SHP77 treated with DMSO at 0.1 percent for 48 hours (cell line): Measurements from ENCODE around the gene PLAAT4.
"Not testable (repeated sequence)": the region's sequence is repeated elsewhere in the genome, so short reads cannot be mapped to it uniquely, and the experiment has no call there.

ENCODE experiments used
- DNase-seq: peaks from one replicate; lab custom pipeline; 2025; lab: John Stamatoyannopoulos, UW

The PLAAT4 gene

DNA sequence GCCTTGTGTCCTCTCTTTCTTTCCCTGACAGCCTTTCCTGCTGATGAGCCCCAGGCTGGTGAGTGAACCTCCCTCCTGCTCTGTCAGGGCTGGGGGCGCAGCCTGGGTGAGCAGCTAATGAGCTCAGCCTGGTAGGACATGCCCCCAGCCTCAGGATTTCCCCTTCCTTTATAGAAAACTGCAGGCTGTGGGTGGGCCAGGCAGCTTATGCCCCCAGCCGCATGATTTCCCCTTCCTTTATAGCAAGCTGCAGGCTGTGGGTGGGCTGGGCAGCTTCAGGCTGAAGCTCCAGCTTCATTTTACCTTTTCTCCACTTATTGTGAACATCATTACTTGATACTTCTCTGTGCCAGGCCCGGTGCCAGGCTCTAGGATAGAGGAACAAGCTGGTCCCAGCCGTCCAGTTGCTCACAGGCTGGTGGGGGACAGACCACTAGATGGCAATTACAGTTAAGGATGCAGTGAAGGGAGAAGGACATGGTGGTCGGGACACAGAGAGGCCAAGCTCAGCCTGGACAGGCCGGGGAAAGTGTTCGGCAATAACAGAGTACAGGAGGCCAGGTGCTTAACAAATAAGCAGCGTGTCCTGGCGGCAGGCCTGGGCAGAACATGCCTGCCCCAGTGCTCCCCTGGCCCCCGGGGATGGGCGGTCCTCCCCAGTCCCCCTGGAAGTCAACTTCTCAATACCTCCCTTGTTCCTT is 25.4 kb upstream of the PLAAT4 start:
- no peak for DNase-seq

DNA sequence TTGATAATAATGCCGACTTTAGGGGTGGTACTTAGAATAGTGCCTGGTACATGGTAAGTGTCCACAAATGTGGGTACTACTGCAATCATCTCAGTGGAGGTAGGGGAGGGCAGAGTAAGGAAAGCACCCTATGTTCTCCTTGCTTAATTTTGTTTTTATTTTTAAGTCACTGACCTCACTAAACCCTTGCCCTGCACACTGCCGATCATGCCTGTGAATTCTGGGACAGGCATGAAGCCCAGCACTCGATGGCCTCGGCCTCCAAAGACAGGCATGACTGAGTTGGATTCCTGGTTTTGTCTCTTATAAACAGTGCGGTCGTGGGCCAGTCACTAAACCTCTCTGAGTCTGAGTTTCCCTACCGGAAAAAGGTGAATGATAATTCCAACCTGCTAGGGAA is 23.8 kb upstream of the PLAAT4 start:
- no peak for DNase-seq

DNA sequence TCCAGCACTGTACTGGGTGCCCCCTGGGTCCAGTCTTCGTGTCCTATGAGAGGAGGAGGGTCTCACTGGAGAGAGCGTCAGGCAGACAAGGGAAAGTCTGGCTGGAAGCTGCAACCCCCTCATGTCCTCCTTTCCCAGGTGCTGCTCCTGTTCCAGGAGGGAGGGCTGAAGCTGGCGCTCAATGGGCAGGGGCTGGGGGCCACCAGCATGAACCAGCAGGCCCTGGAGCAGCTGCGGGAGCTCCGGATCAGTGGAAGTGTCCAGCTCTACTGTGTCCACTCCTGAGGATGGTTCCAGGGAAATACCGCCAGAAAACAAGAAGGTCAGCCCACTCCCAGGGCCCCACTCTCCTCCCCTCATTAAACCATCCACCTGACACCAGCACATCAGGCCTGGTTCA is 20.5 kb upstream of the PLAAT4 start:
- DNase-seq, result no peak

DNA sequence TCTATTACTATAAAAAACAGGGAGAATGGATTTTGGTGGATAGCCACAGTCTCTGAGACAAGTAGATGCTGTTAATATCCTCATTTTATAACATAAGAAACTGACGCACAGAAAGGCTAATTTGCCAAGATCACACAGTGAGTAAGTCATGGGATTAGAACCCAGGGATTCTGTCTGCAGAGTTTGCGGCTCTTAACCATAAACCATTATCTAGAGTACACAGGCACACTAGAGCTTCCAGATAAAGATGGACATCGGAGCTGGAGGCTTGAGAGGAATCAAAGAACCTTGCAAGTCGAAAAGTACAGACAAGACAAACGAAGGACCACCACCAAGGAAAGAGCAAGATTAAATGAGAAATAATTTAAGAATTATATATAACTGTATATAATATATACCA is 19.5 kb upstream of the PLAAT4 start:
- DNase-seq, result no peak

DNA sequence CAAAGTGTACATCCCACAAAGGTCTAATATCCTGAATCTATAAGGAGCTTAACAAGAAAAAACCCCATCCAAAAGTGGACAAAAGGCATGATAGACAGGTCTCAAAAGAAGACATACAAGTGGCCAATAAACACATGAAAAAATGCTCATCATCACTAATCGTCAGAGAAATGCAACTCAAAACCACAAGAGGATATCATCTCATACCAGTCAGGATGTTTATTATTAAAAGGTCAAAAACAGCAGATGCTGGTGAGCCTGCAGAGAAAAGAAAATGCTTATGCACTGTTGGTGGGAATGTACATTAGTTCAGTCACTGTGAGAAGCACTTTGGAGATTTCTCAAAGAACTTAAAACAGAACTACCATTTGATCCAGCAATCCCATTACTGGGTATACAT is 18.1 kb upstream of the PLAAT4 start:
- DNase-seq, result no peak

DNA sequence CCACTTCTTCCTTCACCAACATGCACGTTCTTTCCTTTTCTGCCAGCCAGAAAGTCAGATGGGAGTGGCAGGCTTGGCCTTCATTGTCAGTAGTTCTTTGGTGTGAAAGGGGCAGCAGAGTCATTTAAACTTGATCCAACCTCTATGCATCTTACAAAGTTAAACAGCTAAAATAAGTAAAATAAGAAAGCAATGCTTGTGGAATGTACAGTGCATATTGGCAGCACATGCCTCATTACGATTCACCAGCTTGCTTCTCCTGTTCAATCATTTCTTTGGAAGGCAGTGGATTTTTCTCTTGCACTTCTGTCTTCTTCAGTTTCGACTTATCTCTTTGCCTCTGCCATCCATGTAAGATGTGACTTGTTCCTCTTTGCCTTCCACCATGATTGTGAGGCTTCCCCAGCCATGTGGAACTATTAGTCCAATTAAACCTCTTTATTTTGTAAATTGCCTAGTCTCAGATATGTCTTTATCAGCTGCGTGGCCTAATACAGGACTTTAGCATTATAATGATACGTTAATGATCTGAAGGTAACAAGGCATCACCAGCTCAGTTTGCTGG is 15.9 kb upstream of the PLAAT4 start:
- no peak for DNase-seq

DNA sequence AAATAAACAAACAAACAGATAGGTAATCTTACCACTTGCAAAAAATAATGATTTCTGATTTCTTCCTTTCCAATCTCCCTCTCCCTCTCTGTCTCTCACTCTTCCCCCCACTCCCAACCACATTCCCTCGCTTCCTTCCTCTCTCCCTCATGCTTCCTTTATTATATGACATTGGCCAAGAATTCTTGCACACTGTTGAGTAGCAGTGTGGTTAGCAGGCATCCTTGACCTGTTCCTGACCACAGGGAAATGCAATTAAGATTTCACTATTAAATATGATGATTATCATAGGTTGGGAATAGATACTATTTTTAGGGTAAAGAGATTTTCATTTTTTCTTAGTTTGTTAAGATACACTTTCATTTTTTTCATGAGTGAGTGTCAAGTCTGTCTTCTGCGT is 14.7 kb upstream of the PLAAT4 start:
- no peak for DNase-seq

DNA sequence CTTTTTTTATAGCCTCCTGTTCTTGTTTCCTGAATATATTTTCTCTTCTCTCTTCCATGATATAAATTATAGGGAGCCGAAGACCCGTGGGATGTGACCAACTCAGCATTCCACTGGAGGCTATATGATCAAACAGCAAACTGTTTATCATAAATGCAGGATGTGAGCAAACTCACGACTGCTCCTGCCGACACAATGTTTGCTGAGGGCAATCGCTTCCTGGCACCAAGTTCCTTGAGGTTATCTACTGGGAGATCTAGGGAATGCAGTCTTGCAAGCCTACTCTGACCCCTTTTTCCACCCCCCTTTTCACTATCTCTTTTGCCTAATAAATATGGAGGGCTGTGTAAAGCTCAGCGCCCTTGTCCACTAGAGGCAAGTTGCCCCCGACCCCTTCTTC is 13.5 kb upstream of the PLAAT4 start:
- DNase-seq, result no peak

DNA sequence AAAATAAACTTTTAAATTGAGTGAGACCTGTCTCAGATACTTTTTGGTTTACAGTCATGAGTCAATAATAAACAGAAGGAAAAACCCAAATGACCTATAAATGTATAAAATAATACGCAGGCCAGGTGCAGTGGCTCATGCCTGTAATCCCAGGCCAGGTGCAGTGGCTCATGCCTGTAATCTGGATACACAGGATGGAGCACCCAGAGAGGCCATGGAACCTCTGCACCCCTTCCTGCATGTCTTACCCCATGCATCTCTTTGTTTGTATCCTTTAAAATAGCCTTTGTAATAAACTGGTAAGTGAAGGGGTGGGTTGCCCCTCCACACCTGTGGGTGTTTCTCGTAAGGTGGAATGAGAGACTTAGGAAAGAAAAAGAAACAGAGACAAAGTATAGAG is 8.9 kb upstream of the PLAAT4 start:
- DNase-seq, result no peak

DNA sequence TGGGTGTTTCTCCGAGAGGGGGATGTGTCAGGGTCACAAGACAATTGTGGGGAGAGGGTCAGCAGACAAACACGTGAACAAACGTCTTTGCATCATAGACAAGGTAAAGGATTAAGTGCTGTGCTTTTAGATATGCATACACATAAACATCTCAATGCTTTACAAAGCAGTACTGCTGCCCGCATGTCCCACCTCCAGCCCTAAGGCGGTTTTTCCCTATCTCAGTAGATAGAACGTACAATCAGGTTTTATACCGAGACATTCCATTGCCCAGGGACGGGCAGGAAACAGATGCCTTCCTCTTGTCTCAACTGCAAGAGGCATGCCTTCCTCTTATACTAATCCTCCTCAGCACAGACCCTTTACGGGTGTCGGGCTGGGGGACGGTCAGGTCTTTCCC is 8.5 kb upstream of the PLAAT4 start:
- DNase-seq, result not testable (repeated sequence)

DNA sequence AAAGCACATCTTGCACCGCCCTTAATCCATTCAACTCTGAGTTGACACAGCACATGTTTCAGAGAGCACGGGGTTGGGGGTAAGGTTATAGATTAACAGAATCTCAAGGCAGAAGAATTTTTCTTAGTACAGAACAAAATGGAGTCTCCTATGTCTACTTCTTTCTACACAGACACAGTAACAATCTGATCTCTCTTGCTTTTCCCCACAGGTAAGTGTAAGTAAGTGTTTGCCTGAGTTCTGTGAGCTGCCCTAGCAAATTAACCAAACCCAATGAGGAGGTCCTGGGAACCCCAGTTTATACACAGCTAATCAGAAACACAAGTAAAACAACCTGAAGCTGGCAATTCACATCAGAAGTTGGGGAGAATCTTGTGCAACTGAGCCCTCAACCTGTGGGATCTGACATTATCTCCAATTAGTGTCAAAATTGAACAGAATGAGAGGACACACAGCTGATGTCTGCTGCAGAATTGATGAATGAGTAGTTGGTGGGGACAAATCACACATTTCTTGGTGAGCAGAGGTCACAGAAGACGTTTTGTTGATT is 7.8 kb upstream of the PLAAT4 start:
- not testable (repeated sequence) for DNase-seq

DNA sequence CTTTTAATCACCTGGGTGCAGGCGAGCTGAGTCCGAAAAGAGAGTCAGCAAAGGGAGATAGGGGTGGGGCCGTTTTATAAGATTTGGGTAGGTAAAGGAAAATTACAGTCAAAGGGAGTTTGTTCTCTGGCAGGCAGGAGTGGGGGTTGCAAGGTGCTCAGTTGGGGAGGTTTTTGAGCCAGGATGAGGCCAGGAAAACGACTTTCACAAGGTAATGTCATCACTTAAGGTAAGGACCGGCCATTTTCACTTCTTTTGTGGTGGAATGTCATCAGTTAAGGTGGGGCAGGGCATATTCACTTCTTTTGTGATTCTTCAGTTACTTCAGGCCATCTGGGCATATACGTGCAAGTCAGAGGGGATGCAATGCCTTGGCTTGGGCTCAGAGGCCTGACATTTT is 7.2 kb upstream of the PLAAT4 start:
- not testable (repeated sequence) for DNase-seq

DNA sequence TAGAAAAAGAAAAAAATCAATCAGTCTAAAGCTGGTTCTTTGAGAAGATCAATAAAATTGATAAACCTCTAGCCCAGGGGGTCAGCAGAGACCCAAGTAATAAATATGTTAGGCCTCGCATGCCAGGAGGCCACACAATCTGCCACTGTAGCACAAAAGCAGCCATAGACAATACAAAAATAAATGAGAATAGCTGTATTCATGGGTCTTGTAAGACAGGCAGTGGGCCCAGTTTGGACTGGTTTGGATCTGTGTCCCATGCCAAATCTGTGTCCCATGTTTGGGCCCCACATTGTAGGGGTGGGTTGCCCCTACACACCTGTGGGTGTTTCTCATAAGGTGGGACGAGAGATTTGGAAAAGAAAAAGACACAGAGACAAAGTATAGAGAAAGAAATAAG is 6.6 kb upstream of the PLAAT4 start:
- DNase-seq, result no peak

DNA sequence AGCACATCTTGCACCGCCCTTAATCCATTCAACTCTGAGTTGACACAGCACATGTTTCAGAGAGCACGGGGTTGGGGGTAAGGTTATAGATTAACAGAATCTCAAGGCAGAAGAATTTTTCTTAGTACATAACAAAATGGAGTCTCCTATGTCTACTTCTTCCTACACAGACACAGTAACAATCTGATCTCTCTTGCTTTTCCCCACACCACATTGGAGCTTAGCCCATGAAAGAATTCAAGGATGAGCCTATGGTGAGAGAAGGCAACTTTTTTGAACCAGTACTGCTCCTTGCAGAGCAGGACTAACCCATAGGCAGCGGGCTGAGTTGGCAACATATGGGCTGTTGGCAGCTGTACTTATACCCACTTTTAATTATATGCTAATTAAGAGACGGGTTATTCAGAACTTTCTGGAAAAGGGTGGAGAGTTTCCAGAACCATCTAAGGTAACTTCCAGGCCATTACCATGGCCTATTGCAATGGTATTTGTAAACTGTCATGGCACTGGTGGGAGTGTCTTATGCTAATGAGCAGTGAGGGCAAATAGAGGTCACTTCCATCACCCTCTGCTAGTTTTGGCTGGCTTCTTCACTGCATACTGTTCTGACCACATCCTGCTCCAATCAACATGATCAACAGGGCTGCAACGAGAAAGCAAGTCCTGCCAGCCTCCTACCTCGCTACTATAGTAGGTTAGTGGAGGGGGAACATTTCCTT is 5.4 kb upstream of the PLAAT4 start:
- not testable (repeated sequence) for DNase-seq

DNA sequence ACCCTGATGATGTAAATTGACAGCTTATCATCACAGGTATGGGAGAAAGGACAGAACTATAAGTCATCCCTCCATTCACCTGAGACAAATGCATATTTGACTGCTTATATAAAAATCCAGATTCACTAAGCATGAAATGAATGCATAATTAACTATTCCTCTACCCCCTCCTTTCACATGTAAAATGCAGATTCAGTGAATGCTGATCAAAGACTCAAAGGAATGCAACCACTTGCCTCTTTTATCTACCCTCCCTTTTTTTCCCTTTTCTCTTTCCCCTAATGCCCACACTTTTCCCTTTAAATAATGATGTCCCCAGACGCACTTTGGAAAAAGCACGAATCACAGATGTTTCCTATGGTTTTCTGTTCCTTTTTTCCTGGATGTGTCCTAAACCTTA is 4.5 kb upstream of the PLAAT4 start:
- no peak for DNase-seq

DNA sequence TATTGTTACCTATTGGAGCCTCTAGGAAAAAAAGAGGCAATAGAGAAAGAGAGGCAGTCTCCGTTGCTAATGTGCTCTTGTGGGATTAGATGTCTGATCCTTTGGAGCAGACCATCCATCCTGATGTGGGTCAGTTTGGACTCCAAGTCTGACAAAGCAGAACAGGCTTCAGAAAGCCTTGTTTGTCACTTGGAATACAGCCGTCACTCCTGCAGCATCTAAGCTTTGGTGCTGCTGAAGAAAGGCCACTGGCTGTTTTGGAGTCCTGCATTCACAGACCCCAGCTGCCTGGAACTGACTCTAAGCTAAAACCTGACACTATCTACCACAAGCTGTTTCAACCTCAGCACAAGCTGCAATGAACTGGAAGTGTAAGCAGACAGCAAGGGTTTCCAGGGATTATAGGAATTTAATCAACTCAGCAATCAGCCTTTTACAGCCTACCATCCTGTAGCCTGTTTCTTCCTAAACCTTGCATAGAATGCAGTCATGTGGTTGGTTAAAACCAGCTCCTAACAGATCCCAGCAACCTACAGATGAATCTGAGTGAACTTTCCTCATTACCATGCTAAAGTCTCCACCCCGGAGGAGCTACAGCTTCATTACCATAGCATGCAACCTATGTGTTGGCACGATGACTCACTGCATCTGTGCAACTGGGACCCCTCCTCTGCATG is 3.7 kb upstream of the PLAAT4 start:
- DNase-seq, result no peak

DNA sequence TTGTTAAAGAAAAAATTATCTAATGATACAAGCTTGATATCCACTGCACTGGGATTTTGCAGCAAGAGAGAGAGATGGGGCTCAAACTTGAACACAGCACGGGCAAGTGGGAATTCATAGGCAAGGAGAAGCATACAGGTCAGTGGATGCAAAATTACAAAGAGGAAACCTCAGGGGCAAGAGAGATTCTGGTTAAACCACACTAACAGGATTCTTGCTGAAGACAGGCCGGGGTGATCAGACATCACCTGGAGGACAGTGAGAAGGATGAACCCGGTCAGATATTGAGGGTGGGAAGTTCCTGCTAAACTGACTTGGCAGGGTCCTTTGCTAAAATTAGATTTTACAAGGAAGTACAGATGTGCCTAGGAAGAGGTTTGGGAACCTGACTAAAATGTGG is 2.5 kb upstream of the PLAAT4 start:
- DNase-seq, result no peak

DNA sequence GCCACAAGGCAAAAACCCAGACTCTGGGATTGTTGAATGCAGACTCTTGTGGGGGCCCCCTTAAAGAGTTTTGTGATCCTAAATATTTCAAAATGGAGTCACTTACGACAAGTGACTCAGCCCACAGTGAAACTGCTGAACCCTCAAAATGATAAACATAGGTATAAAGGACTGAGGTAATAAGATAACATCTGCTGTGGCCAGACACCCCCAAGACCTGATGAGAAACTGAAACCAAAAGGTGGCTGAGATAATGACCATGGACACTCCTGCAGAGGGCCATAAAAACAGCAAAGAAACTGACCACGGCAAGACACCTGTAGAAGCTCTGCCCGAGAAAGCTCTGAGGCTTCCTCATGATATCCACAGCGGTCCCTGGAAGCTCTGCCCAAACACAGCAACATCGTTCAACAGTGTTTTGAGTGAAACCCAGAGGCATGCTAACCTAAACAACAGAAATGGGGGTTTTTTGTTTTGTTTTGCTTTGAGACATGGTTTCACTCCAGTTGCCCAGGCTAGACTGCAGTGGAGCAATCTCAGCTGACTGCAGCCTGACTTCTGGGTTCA is 1.6 kb upstream of the PLAAT4 start:
- no peak for DNase-seq

DNA sequence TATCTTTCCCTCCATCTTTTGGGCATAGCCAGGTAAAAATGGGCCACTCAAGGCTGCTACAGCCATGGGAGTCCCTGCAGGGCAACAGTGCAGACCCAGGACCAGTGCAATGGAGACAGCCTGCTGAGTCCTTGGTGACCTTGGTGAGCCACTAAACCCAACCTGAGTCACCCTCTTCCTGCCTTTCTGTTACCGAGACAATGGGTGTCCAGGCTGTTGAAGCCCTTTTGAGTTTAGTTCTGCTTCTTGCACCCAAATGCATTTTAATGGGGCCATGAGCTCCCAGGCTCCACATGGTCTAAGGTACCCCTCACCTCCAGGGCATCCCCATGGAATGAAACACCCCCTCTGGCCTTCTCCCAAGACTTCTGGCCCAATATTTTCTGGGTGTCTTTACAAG is 874 bp upstream of the PLAAT4 start:
- no peak for DNase-seq

DNA sequence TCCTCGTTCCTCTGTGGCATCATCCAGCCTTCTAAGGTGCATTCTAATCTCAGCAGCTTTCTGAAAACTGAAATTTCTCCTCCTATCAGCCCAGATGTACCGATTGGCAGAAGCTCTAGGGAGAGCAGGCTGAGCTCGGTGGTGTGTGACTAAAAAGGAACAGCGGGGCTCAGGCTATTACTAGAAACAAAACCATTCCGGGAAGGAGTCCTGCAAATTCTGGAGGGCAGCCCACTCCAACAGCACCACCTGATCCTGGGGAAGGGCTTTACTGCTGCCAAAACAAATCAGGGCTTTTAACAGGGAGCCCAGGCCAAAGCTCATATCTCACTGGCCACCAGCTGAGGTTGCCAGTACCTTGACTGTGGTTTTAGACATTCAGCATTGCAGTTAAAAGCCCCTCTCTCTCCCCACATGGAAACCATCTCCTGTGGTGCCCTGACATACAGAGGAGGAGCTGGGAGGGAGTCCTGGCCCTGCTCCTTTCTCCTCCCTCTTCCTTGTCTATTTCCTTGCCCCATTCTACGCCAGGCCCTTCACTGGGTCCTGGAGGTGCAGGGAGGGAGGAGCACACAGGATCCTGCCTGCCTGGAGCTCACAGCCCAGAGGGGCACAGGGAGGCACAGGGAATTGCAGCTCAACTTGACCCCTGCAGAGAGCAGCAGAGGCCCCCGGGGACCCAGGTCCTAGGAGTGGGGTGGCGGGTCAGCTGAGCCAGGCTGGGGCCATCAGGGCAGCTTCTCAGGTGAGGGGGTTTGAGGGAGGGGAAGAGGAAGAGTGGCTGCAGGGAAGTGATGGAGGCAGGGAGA is 889 bp downstream of the PLAAT4 start:
- DNase-seq, result no peak

DNA sequence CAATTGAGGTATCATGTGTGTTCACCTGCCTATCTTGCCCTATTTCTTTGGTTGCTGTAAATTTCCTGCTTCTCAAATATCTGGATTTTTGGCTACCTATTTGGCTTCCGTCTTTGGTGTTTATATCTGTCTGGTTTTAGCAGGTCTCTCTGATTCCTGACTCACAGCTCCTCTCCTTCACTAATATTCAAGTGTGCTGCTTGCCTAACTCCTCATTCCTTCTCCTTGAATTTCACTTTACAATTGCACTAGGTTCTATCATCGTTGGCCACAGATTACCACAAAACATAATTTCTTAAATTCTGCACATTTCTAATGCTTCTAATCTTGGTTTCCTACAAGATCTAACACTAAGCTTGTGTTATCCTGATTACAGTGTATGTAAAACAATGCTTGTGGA is 5.9 kb downstream of the PLAAT4 start:
- not testable (repeated sequence) for DNase-seq

DNA sequence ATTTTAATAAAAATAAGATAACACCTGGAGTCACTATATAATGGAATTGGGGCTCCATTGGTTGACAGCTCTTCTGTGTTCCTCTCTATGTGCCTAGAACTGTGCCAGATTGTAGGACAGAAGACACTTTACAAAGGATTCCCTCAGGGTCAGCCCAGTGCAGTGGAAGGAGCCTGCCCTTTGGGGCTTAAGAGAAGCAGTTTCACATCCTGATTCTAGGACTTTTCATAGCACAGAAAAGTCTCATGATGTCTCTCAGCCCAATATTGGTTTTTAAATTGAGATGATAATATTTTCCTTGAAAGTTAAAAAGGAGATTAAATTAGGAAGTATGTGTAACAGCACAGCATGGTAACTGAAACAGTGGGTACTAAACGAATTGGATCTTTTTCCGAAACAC is 7.1 kb downstream of the PLAAT4 start:
- no peak for DNase-seq
